GM23338 (cell line): Measurements from ENCODE around the gene SDC3.

Experiments used
- CREB1 ChIP-seq: fragments of 250-450 bp; sonication (Bioruptor Pico); IDR thresholded peaks from 2 replicates; pipeline ENCODE4 v1.5.0; 2020; ENCODE audit warnings: low read depth, mild to moderate bottlenecking, moderate library complexity
- CTCF ChIP-seq, 2 experiments: fragments of 200-600 bp in 1 of 2; sonication (generic) in 1 of 2; conservative IDR thresholded peaks; 2 replicates each; pipeline versions ENCODE4 v1.5.1 to v1.6.1; 2016 to 2017; ENCODE audit warnings: antibody characterized with exemption in 2 of 2, low read depth in 2 of 2, mild to moderate bottlenecking in 2 of 2, moderate library complexity in 1 of 2
- EZH2 ChIP-seq: fragments of 200-600 bp; sonication (generic); IDR thresholded peaks from one replicate; pipeline ENCODE4 v1.8.0; 2017; ENCODE audit warnings: antibody characterized with exemption, mild to moderate bottlenecking, low read depth; ENCODE audit not compliant: unreplicated experiment
- EZH2phosphoT487 ChIP-seq: fragments of 200-600 bp; sonication (generic); IDR thresholded peaks from one replicate; pipeline ENCODE4 v1.8.1; 2018; ENCODE audit warnings: antibody characterized with exemption; ENCODE audit not compliant: unreplicated experiment
- POLR2AphosphoS5 ChIP-seq: IDR thresholded peaks from 2 replicates; pipeline ENCODE4 v1.6.1; 2016; ENCODE audit warnings: antibody characterized with exemption, low read depth
- REST ChIP-seq: IDR thresholded peaks from one replicate; pipeline ENCODE4 v1.6.1; 2018; ENCODE audit warnings: antibody characterized with exemption; ENCODE audit not compliant: unreplicated experiment

GRCh38 chr1:30870035-30870434 is 38.5 kb downstream of the SDC3 start:
- no peak for TF ChIP-seq EZH2
- no peak for TF ChIP-seq CTCF (conservative IDR thresholded peaks at IDR 0.05; ENCODE audit: low read depth in 2 of 2)
- no peak for TF ChIP-seq POLR2AphosphoS5
- no peak for TF ChIP-seq REST
- TF ChIP-seq EZH2phosphoT487 = no peak
- no peak for TF ChIP-seq CREB1 (CRISPR knock-in tag)
